Neuronal stem cell (in vitro differentiated cells): ENCODE results near the gene PPY.

Experiments
- DNase-seq: peaks from one replicate; pipeline ENCODE4 v3.0.0-alpha.2; 2013; ENCODE audit warnings: low spot score
- H2AFZ ChIP-seq: one replicate; pipeline ENCODE4 v1.6.1; 2013; ENCODE audit warnings: mild to moderate bottlenecking, low read length, inconsistent platforms
- H2AK5ac ChIP-seq: 2 replicates; pipeline ENCODE4 v1.6.1; 2013; ENCODE audit warnings: low read depth, mild to moderate bottlenecking, inconsistent platforms, low read length, moderate library complexity, mixed read lengths
- H2BK120ac ChIP-seq: 2 replicates; pipeline ENCODE4 v1.6.1; 2013; ENCODE audit warnings: low read depth, mild to moderate bottlenecking, inconsistent platforms, low read length, moderate library complexity, mixed read lengths
- H2BK12ac ChIP-seq: one replicate; pipeline ENCODE4 v1.6.1; 2013; ENCODE audit warnings: low read length, inconsistent platforms
- H2BK15ac ChIP-seq: 2 replicates; pipeline ENCODE4 v1.6.1; 2013; ENCODE audit warnings: mild to moderate bottlenecking, low read length, inconsistent platforms, mixed read lengths
- H2BK5ac ChIP-seq: one replicate; pipeline ENCODE4 v1.6.1; 2013; ENCODE audit warnings: inconsistent platforms, mild to moderate bottlenecking, low read length, moderate library complexity
- H3K14ac ChIP-seq: one replicate; pipeline ENCODE4 v1.6.1; 2013; ENCODE audit warnings: low read length, inconsistent platforms
- H3K18ac ChIP-seq: 2 replicates; pipeline ENCODE4 v1.6.1; 2013; ENCODE audit warnings: low read length, inconsistent platforms
- H3K23ac ChIP-seq: 2 replicates; pipeline ENCODE4 v1.6.1; 2013; ENCODE audit warnings: low read depth, mild to moderate bottlenecking, mixed read lengths, low read length, inconsistent platforms; ENCODE audit not compliant: poor library complexity
- H3K27ac ChIP-seq: replicated peaks from 3 replicates; pipeline ENCODE4 v1.5.1; 2013; ENCODE audit warnings: low read length, inconsistent platforms
- H3K27me3 ChIP-seq, 3 experiments: 2 replicates each; pipeline ENCODE4 v1.6.1; 2013; ENCODE audit warnings: low read length in 3 of 3, mild to moderate bottlenecking in 2 of 3, inconsistent platforms in 1 of 3, low read depth in 1 of 3, mixed read lengths in 1 of 3, moderate library complexity in 1 of 3; ENCODE audit not compliant: control insufficient read depth in 3 of 3, insufficient read depth in 3 of 3
- H3K36me3 ChIP-seq, 2 donors: replicated peaks in 1 of 2; 2 replicates each; pipeline ENCODE4 v1.6.1; 2013; ENCODE audit warnings: low read length in 2 of 2; ENCODE audit not compliant: control insufficient read depth in 2 of 2, insufficient read depth in 2 of 2
- H3K4ac ChIP-seq: 2 replicates; pipeline ENCODE4 v1.6.1; 2013; ENCODE audit warnings: inconsistent platforms, mild to moderate bottlenecking, low read length, moderate library complexity
- H3K4me1 ChIP-seq, 2 donors: 1 replicate in 1 of 2; 2 replicates in 1 of 2; pipeline ENCODE4 v1.6.1; 2013; ENCODE audit warnings: low read length in 2 of 2, low read depth in 1 of 2; ENCODE audit not compliant: control insufficient read depth in 2 of 2, insufficient read depth in 1 of 2
- H3K4me2 ChIP-seq: one replicate; pipeline ENCODE4 v1.6.1; 2013; ENCODE audit warnings: mild to moderate bottlenecking, low read length, inconsistent platforms; ENCODE audit not compliant: insufficient read depth, poor library complexity, severe bottlenecking
- H3K4me3 ChIP-seq, 2 donors: 2 replicates each; pipeline ENCODE4 v1.5.1; 2013; ENCODE audit warnings: low read length in 2 of 2, mild to moderate bottlenecking in 2 of 2, inconsistent platforms in 1 of 2, moderate library complexity in 1 of 2
- H3K79me1 ChIP-seq: one replicate; pipeline ENCODE4 v1.6.1; 2013; ENCODE audit warnings: low read depth, mild to moderate bottlenecking, inconsistent platforms, low read length, moderate library complexity
- H3K9ac ChIP-seq: one replicate; pipeline ENCODE4 v1.6.1; 2013; ENCODE audit warnings: mild to moderate bottlenecking, low read depth, low read length, inconsistent platforms; ENCODE audit not compliant: poor library complexity
- H3K9me3 ChIP-seq, 2 donors: replicated peaks in 1 of 2; 2 replicates each; pipeline versions ENCODE3 to v1.6.1; 2013; ENCODE audit warnings: low read length in 2 of 2, mild to moderate bottlenecking in 2 of 2, inconsistent platforms in 1 of 2, low read depth in 1 of 2, mixed read lengths in 1 of 2, moderate library complexity in 1 of 2; ENCODE audit not compliant: control insufficient read depth in 2 of 2, insufficient read depth in 1 of 2
- H4K8ac ChIP-seq: one replicate; pipeline ENCODE4 v1.6.1; 2013; ENCODE audit warnings: low read depth, mild to moderate bottlenecking, inconsistent platforms, low read length, moderate library complexity
- H4K91ac ChIP-seq: one replicate; pipeline ENCODE4 v1.6.1; 2013; ENCODE audit warnings: low read length, low read depth, mild to moderate bottlenecking, inconsistent platforms; ENCODE audit not compliant: poor library complexity
- WGBS, 2 donors: extraction: QIAGEN DNeasy Blood & Tissue Kit; methylation state at CpG; one replicate each; pipeline ENCODE4 v1.1.7; 2013; ENCODE audit warnings: missing lambda C conversion rate in 2 of 2, mixed read lengths in 1 of 2; ENCODE audit not compliant: insufficient read length in 2 of 2, insufficient replicate concordance in 1 of 2; ENCODE audit errors: extremely low coverage in 2 of 2; 5-methylcytosine and 5-hydroxymethylcytosine counted together

The PPY gene

DNA sequence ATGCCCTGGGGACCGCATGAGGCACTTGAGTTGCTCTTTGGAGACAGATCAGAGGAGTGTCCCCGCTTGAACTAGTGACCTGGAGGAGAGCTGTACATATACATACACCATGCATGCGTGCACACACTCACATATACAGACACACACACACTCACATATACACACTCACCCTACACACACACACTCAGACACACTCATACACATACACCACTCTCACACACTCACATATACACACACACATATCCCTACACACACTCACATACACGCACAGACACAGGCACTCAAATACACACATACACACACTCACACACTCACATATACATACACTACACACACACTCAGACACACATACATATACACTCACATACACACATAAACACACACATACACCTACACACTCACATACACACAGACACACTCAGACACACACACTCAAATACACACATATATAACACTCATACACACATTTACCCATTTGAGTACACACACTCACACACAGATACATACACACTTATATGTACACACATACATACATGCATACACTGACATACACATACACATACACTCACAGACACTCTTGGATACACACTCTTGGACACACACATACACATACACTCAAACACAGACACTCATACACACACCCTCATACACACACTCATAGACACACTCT lies 29.5 kb downstream of the PPY start:
- H3K27me3 ChIP-seq = peaks cover 0 to 80% (median 11%) of the 10 kb centered on the region in 3 experiments
- no peak overlapping the region for H4K91ac ChIP-seq
- peak overlapping the region in 1 of 2 donors; percentile 26 for H3K4me3 ChIP-seq
- H3K79me1 ChIP-seq = no peaks in the 10 kb centered on the region
- H3K4me2 ChIP-seq = no peak overlapping the region
- H3K14ac ChIP-seq = no peak overlapping the region
- no peak overlapping the region for H3K18ac ChIP-seq
- peak overlapping the region; percentile 27 for H3K9ac ChIP-seq
- H3K4me1 ChIP-seq = peaks cover 0 to 2% of the 10 kb centered on the region in 2 donors
- H2AFZ ChIP-seq = no peak overlapping the region
- no peak for DNase-seq
- no peak overlapping the region for H2AK5ac ChIP-seq
- no peak overlapping the region for H3K27ac ChIP-seq
- H2BK15ac ChIP-seq = no peak overlapping the region
- no peak overlapping the region for H3K23ac ChIP-seq
- no peak overlapping the region for H3K4ac ChIP-seq
- H4K8ac ChIP-seq = no peak overlapping the region
- 100% methylated on average over 1 of the region's 4 CpGs; no CpG with 5 or more reads in 1 of the 2 donors for WGBS, 2 donors
- H3K9me3 ChIP-seq = no peaks in the 10 kb centered on the region
- no peak overlapping the region for H2BK5ac ChIP-seq
- no peaks in the 10 kb centered on the region for H3K36me3 ChIP-seq
- H2BK120ac ChIP-seq = no peak overlapping the region
- no peak overlapping the region for H2BK12ac ChIP-seq

DNA sequence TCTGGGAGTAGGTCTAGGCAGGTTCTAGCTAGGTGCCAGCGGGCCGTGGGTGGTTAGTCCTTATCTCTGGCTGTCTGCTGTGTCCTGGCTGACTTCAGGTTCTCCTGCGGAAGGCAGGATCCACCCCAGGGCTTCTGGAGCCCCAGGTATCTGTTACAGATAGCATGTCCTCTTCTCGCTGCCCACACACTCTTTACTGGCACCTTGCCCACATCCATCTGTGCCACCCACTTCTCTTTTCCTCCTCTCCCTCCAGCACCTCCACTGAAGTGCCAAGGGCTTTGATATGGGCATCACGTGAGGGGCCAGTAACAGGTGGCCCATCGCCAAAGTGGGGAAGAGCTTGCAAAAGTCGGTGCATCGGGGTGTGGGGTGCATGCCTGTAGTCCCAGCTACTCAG lies 30.4 kb downstream of the PPY start:
- Histone ChIP-seq H3K9ac (no peak overlapping the region), H2AK5ac (no peak overlapping the region), H3K4ac (no peak overlapping the region), H3K4me2 (no peak overlapping the region), H3K23ac (no peak overlapping the region), H2BK15ac (no peak overlapping the region), H3K79me1 (no peaks in the 10 kb centered on the region), H3K36me3 (no peaks in the 10 kb centered on the region), H4K91ac (no peak overlapping the region), H2BK12ac (no peak overlapping the region), H2AFZ (no peak overlapping the region), H2BK120ac (no peak overlapping the region), H3K18ac (no peak overlapping the region), H2BK5ac (peak overlapping the region; percentile 31), H4K8ac (no peak overlapping the region), H3K14ac (no peak overlapping the region), H3K27ac (no peak overlapping the region), H3K4me1 (peaks cover 0 to 2% of the 10 kb centered on the region in 2 donors), H3K27me3 (peaks cover 0 to 72% (median 6%) of the 10 kb centered on the region in 3 experiments), H3K9me3 (no peaks in the 10 kb centered on the region), H3K4me3 (no peak overlapping the region)
- no CpG with 5 or more reads among the region's 8 CpGs for WGBS, 2 donors
- no peak for DNase-seq

DNA sequence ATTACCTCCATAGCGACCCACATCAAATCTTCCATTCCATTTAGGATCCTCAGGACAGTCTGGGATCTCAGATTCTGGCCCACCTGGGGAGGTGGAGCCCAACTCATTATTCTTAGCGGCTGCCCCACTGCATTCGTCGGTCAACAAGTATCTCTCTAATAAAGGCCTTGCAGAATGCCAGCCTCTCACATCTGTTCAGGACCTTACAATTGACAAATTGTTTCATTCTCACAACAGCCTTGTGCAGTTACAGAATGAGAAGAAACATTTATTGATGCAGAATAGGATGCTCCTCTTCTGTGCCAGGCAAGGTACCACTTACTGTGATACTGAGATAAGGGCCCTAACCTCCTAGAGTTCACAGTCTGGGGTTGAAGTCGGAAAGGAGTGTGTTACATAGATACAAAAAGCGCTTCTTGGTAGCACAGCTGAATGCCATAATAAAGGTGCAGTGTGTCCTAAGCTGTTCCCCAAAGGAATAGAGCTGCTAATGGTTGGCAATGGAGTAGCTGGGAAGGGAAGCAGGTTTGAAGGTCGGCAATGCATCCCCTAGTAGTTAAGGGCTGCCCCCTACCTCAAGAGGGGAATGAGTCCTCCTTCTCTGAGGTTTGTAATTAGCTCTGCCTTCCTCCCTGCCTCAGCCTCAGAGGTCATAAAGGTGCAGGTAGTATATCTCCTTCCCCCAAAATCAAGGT lies 32.6 kb downstream of the PPY start:
- Histone ChIP-seq H3K4me1 (peaks cover 11 to 13% of the 10 kb centered on the region in 2 donors), H3K14ac (no peak overlapping the region), H3K4ac (no peak overlapping the region), H3K23ac (no peak overlapping the region), H3K9me3 (no peaks in the 10 kb centered on the region), H2BK15ac (no peak overlapping the region), H2AFZ (no peak overlapping the region), H3K27ac (no peak overlapping the region), H2AK5ac (no peak overlapping the region), H3K36me3 (no peaks in the 10 kb centered on the region), H3K4me3 (no peak overlapping the region), H2BK5ac (no peak overlapping the region), H3K27me3 (peaks cover 0 to 62% (median 2%) of the 10 kb centered on the region in 3 experiments), H3K4me2 (no peak overlapping the region), H2BK120ac (no peak overlapping the region), H4K91ac (no peak overlapping the region), H4K8ac (no peak overlapping the region), H2BK12ac (no peak overlapping the region), H3K18ac (no peak overlapping the region), H3K9ac (no peak overlapping the region), H3K79me1 (no peaks in the 10 kb centered on the region)
- DNase-seq = no peak
- no CpG with 5 or more reads among the region's 7 CpGs for WGBS, 2 donors

DNA sequence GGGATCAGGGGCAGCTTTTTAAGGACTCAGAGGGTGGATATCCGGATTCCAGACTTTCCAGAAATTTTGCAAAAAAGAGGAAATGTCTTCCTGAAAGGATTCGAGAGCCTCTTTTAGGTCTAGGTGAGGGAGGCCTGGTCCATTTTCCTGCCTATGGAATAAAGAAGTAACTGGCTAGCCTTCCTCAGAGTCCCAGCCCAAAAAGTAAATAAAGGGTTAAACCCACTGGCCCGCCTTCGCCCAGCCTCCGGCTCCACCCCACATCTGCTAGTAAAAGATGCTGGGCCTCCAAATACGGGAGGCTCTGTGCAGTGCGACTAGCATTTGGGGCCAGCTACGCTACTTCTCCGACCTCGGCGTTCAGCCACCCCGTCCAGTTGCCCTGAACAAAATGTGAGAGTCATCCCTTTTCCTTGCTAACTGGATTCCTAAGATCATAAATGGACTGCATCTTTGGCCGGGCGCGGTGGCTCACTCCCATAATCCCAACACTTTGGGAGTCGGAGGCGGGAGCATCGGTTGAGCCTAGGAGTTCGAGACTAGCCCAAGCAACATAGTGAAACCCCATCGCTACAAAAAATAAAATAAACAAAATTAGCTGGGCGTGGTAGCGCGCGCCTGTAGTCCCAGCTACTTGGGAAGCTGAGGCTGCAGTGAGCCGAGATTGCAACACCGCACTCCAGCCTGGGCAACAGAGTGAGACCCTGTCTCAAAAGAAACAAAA lies 34.1 kb downstream of the PPY start:
- Histone ChIP-seq H2AFZ (peak overlapping the region; percentile 99), H3K18ac (no peak overlapping the region), H2BK12ac (no peak overlapping the region), H3K27me3 (peaks cover 0 to 60% (median 2%) of the 10 kb centered on the region in 3 experiments), H3K4me2 (peak overlapping the region; percentile 99), H3K4ac (no peak overlapping the region), H2BK15ac (no peak overlapping the region), H3K36me3 (no peaks in the 10 kb centered on the region), H3K79me1 (no peaks in the 10 kb centered on the region), H3K23ac (no peak overlapping the region), H3K4me3 (peak overlapping the region; percentile 58 to 89), H4K8ac (no peak overlapping the region), H3K9me3 (no peaks in the 10 kb centered on the region), H2AK5ac (peak overlapping the region; percentile 45), H3K9ac (no peak overlapping the region), H3K4me1 (peaks cover 13% of the 10 kb centered on the region in 2 donors), H2BK5ac (peak overlapping the region; percentile 100), H2BK120ac (no peak overlapping the region), H3K27ac (peak overlapping the region; percentile 82), H4K91ac (no peak overlapping the region), H3K14ac (no peak overlapping the region)
- DNase-seq = peak; percentile 59
- WGBS, 2 donors = no CpG with 5 or more reads among the region's 26 CpGs
